ENCODE results near the gene GIT1.

GIT1 gene

GRCh38 chr17:29610395-29610794 lies 20.9 kb upstream of the GIT1 start:
- H3K4me3 ChIP-seq (ENCODE audit: low read depth, low read length) = no peak overlapping the region
- POLR2A ChIA-PET = no interaction called here
- CTCF ChIA-PET = interaction anchor here (1.0 to 9.1 kb wide), 2 partner anchors 18 to 37 kb away, joined by 3 to 103 read pairs; partner anchors contain the start of gene ANKRD13B
- DNase-seq (ENCODE audit: low read depth, low spot score) = no peak
- TF ChIP-seq CTCF (IDR thresholded peaks at IDR 0.05; ENCODE audit: insufficient read depth, low read length, missing control alignments) = no peak

GRCh38 chr17:29608986-29609385 lies 19.5 kb upstream of the GIT1 start:
- no peak for DNase-seq (ENCODE audit: low read depth, low spot score)
- no peak overlapping the region for H3K4me3 ChIP-seq (ENCODE audit: low read depth, low read length)
- ChIA-PET POLR2A (no interaction called here), CTCF (interaction anchor here (1.4 to 3.8 kb wide), 5 partner anchors 9 to 170 kb away, joined by 3 to 30 read pairs (median 7); partner anchors contain the start of gene ANKRD13B)
- no peak for TF ChIP-seq CTCF (IDR thresholded peaks at IDR 0.05; ENCODE audit: insufficient read depth, low read length, missing control alignments)

GRCh38 chr17:29607557-29608195 lies 18.2 kb upstream of the GIT1 start:
- no peak overlapping the region for H3K4me3 ChIP-seq (ENCODE audit: low read depth, low read length)
- ChIA-PET POLR2A (no interaction called here), CTCF (interaction anchor here (0.6 to 3.8 kb wide), 6 partner anchors 10 to 238 kb away, joined by 3 to 30 read pairs (median 6); partner anchors contain the start of gene ANKRD13B)
- DNase-seq (ENCODE audit: low read depth, low spot score) = no peak
- TF ChIP-seq CTCF (IDR thresholded peaks at IDR 0.05; ENCODE audit: insufficient read depth, low read length, missing control alignments) = no peak

- no peak for DNase-seq (ENCODE audit: low read depth, low spot score)
- H3K4me3 ChIP-seq (ENCODE audit: low read depth, low read length) = no peak overlapping the region
- TF ChIP-seq CTCF (IDR thresholded peaks at IDR 0.05; ENCODE audit: insufficient read depth, low read length, missing control alignments) = no peak
- CTCF ChIA-PET = no interaction called here
- POLR2A ChIA-PET = no interaction called here
Observed at GRCh38 chr17:29603109-29603674, 13.7 kb upstream of the GIT1 start.

GRCh38 chr17:29597361-29598172 lies 8.1 kb upstream of the GIT1 start:
- no peak for TF ChIP-seq CTCF (IDR thresholded peaks at IDR 0.05; ENCODE audit: insufficient read depth, low read length, missing control alignments)
- ChIA-PET CTCF (interaction anchor here (1.9 to 4.3 kb wide), 4 partner anchors 17 to 228 kb away, joined by 8 to 26 read pairs (median 18); no protein-coding TSS in a partner anchor), POLR2A (no interaction called here)
- no peak overlapping the region for H3K4me3 ChIP-seq (ENCODE audit: low read depth, low read length)
- no peak for DNase-seq (ENCODE audit: low read depth, low spot score)

GRCh38 chr17:29596811-29597210 lies 7.4 kb upstream of the GIT1 start:
- POLR2A ChIA-PET = no interaction called here

More at GRCh38 chr17:29596811-29597210, 7.4 kb upstream of the GIT1 start:
- DNase-seq (ENCODE audit: low read depth, low spot score) = no peak
- no peak for TF ChIP-seq CTCF (IDR thresholded peaks at IDR 0.05; ENCODE audit: insufficient read depth, low read length, missing control alignments)
- H3K4me3 ChIP-seq (ENCODE audit: low read depth, low read length) = no peak overlapping the region
- CTCF ChIA-PET = interaction anchor here (1.9 to 4.3 kb wide), 4 partner anchors 16 to 227 kb away, joined by 8 to 26 read pairs (median 18); no protein-coding TSS in a partner anchor
